ENCODE results near the gene TOP3B. TPM values are rescaled to one million over a fixed set of nuclear protein-coding genes. Genes with fewer than 3 reads are reported as not detected.

Gene TOP3B
- total and polyA plus RNA-seq, 9 of the 15 experiments (the other 6 are each of a cell fraction or from before 2014, with no cell fraction given): 3.0 to 188 (median 112) TPM

- TF ChIP-seq, protein P1, sequence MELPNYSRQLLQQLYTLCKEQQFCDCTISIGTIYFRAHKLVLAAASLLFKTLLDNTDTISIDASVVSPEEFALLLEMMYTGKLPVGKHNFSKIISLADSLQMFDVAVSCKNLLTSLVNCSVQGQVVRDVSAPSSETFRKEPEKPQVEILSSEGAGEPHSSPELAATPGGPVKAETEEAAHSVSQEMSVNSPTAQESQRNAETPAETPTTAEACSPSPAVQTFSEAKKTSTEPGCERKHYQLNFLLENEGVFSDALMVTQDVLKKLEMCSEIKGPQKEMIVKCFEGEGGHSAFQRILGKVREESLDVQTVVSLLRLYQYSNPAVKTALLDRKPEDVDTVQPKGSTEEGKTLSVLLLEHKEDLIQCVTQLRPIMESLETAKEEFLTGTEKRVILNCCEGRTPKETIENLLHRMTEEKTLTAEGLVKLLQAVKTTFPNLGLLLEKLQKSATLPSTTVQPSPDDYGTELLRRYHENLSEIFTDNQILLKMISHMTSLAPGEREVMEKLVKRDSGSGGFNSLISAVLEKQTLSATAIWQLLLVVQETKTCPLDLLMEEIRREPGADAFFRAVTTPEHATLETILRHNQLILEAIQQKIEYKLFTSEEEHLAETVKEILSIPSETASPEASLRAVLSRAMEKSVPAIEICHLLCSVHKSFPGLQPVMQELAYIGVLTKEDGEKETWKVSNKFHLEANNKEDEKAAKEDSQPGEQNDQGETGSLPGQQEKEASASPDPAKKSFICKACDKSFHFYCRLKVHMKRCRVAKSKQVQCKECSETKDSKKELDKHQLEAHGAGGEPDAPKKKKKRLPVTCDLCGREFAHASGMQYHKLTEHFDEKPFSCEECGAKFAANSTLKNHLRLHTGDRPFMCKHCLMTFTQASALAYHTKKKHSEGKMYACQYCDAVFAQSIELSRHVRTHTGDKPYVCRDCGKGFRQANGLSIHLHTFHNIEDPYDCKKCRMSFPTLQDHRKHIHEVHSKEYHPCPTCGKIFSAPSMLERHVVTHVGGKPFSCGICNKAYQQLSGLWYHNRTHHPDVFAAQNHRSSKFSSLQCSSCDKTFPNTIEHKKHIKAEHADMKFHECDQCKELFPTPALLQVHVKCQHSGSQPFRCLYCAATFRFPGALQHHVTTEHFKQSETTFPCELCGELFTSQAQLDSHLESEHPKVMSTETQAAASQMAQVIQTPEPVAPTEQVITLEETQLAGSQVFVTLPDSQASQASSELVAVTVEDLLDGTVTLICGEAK (IDR thresholded peaks at IDR 0.05): no peak
- TF ChIP-seq, protein P1 (CRISPR knock-in tag; IDR thresholded peaks at IDR 0.05): no peak
- no peak for TF ChIP-seq ZNF324 (CRISPR knock-in tag; IDR thresholded peaks at IDR 0.05)
- TF ChIP-seq CHAMP1 (IDR thresholded peaks at IDR 0.05): no peak
- TF ChIP-seq GTF2B (IDR thresholded peaks at IDR 0.05; ENCODE audit: extremely low read depth, insufficient read length): no peak
- no peak for TF ChIP-seq NFIX (CRISPR knock-in tag; IDR thresholded peaks at IDR 0.05; ENCODE audit: low read depth)
- TF ChIP-seq RBM39 (optimal IDR thresholded peaks at IDR 0.05; ENCODE audit: low read depth, low read length): no peak
- no peak for TF ChIP-seq SP1 (CRISPR knock-in tag; IDR thresholded peaks at IDR 0.05)
- no peak for TF ChIP-seq FOXK1 (CRISPR knock-in tag; IDR thresholded peaks at IDR 0.05; ENCODE audit: borderline replicate concordance)
- TF ChIP-seq CTBP1 (IDR thresholded peaks at IDR 0.05; ENCODE audit: borderline replicate concordance): no peak
- TF ChIP-seq XRCC3 (IDR thresholded peaks at IDR 0.05): no peak
- no peak for TF ChIP-seq BRCA1 (IDR thresholded peaks at IDR 0.05)
- no peak for TF ChIP-seq BRCA1 (CRISPR knock-in tag; IDR thresholded peaks at IDR 0.05)
- no peak for TF ChIP-seq ZNF41 (CRISPR knock-in tag; conservative IDR thresholded peaks at IDR 0.05)
- TF ChIP-seq, protein P2, sequence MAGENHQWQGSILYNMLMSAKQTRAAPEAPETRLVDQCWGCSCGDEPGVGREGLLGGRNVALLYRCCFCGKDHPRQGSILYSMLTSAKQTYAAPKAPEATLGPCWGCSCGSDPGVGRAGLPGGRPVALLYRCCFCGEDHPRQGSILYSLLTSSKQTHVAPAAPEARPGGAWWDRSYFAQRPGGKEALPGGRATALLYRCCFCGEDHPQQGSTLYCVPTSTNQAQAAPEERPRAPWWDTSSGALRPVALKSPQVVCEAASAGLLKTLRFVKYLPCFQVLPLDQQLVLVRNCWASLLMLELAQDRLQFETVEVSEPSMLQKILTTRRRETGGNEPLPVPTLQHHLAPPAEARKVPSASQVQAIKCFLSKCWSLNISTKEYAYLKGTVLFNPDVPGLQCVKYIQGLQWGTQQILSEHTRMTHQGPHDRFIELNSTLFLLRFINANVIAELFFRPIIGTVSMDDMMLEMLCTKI (IDR thresholded peaks at IDR 0.05; ENCODE audit: partially characterized antibody): no peak
- TF ChIP-seq FOXM1 (IDR thresholded peaks at IDR 0.05; ENCODE audit: low read depth): no peak
- no peak for TF ChIP-seq FOXM1 (CRISPR knock-in tag; IDR thresholded peaks at IDR 0.05; ENCODE audit: low read depth)
- TF ChIP-seq MBD2 (IDR thresholded peaks at IDR 0.05; ENCODE audit: borderline replicate concordance, low read depth): no peak
Measured at GRCh38 chr22:21951062-21951461, 31.5 kb downstream of the TOP3B start (continued).
